Stimulated activated CD4-positive, alpha-beta T cell treated with anti-CD3 and anti-CD28 coated beads, TNF-alpha, amount 100 ng/mL, for 4 hours (primary cell): ENCODE data around the gene NELFCD.
"Not testable (repeated sequence)": the region's sequence is repeated elsewhere in the genome, so short reads cannot be mapped to it uniquely, and the experiment has no call there.

ENCODE experiments used
- DNase-seq, 3 experiments: peaks; one replicate each; pipeline ENCODE4 v3.0.0-alpha.2; 2020; ENCODE audit warnings: low read depth in 3 of 3

NELFCD gene

GRCh38 chr20:58980711-58981627 is at the start of gene NELFCD:
TSS of gene NELFCD (plus strand) at chr20:58981256. CDS start at chr20:58981310, 54 bp downstream.
- peak; percentile 80 to 93 (median 83) for DNase-seq

GRCh38 chr20:58932170-58932569 is 48.9 kb upstream of the NELFCD start:
- no peak for DNase-seq

- no peak for DNase-seq
These were observed 43.0 kb upstream of the NELFCD start for GRCh38 chr20:58938078-58938477.

GRCh38 chr20:58938541-58938940 is 42.5 kb upstream of the NELFCD start:
- DNase-seq: no peak

GRCh38 chr20:58941471-58941870 is 39.6 kb upstream of the NELFCD start:
- DNase-seq: no peak

- no peak for DNase-seq
These were observed 38.5 kb upstream of the NELFCD start for GRCh38 chr20:58942549-58942948.

- no peak for DNase-seq
These were observed 36.4 kb upstream of the NELFCD start for GRCh38 chr20:58944610-58945009.

GRCh38 chr20:58945965-58946631 is 35.0 kb upstream of the NELFCD start:
- no peak for DNase-seq

GRCh38 chr20:58947797-58948388 is 33.2 kb upstream of the NELFCD start:
- not testable (repeated sequence) for DNase-seq

GRCh38 chr20:58950603-58951002 is 30.5 kb upstream of the NELFCD start:
- DNase-seq: no peak

GRCh38 chr20:58953050-58953449 is 28.0 kb upstream of the NELFCD start:
- no peak for DNase-seq

GRCh38 chr20:58956078-58956477 is 25.0 kb upstream of the NELFCD start:
- DNase-seq: no peak

- no peak for DNase-seq
These were observed 21.4 kb upstream of the NELFCD start for GRCh38 chr20:58959652-58960051.

- DNase-seq: no peak
These were observed 17.9 kb upstream of the NELFCD start for GRCh38 chr20:58963060-58963584.

- not testable (repeated sequence) for DNase-seq
These were observed 17.1 kb upstream of the NELFCD start for GRCh38 chr20:58963922-58964321.

- DNase-seq: no peak
These were observed 15.6 kb upstream of the NELFCD start for GRCh38 chr20:58965270-58966064.

- DNase-seq: no peak
These were observed 13.2 kb upstream of the NELFCD start for GRCh38 chr20:58967652-58968429.

GRCh38 chr20:58969439-58969838 is 11.6 kb upstream of the NELFCD start:
- DNase-seq: no peak

GRCh38 chr20:58970146-58970545 is 10.9 kb upstream of the NELFCD start:
- no peak for DNase-seq

- no peak for DNase-seq
These were observed 9.6 kb upstream of the NELFCD start for GRCh38 chr20:58971429-58971828.

GRCh38 chr20:58973179-58973578 is 7.9 kb upstream of the NELFCD start:
- no peak for DNase-seq
